Activated T-helper 2 cell treated with anti-CD3 and anti-CD28 coated beads, Interferon-gamma antibody, Interleukin-2, Interleukin-4, amounts not matched to agents 10 μg/mL and 5 μg/mL and 100 μg/mL, durations not matched to agents 14 hours and 24 hours and 36 hours (primary cell): ENCODE data around the gene HIVEP3. TPM values are rescaled to one million over a fixed set of nuclear protein-coding genes. Genes with fewer than 3 reads are reported as not detected.

ENCODE experiments used
- DNase-seq: peaks from one replicate; pipeline ENCODE4 v3.0.0; 2021; ENCODE audit warnings: low spot score
- H3K27ac Mint-ChIP-seq: one replicate; pipeline ENCODE4 v1.8.0; 2021; ENCODE audit warnings: mixed read lengths
- H3K27me3 Mint-ChIP-seq: one replicate; pipeline ENCODE4 v1.8.0; 2021; ENCODE audit warnings: low read depth, mixed read lengths
- H3K36me3 Mint-ChIP-seq: one replicate; pipeline ENCODE4 v1.8.0; 2021; ENCODE audit warnings: low read depth, mixed read lengths
- H3K4me1 Mint-ChIP-seq: one replicate; pipeline ENCODE4 v1.8.0; 2021; ENCODE audit warnings: low read depth, mixed read lengths
- H3K4me3 Mint-ChIP-seq: one replicate; pipeline ENCODE4 v1.8.0; 2021; ENCODE audit warnings: low read depth, mild to moderate bottlenecking, moderate library complexity, mixed read lengths
- H3K9me3 Mint-ChIP-seq: one replicate; pipeline ENCODE4 v1.8.0; 2021; ENCODE audit warnings: mixed read lengths
- intact Hi-C: fragments of 100-400 bp; cut with micrococcal nuclease; formaldehyde crosslinking; loops from one replicate; pipeline ENCODE4 v1.15.1; 2023
- total RNA-seq: library from RNA; stranded (reverse); gene quantifications from 2 replicates; pipeline ENCODE4 v1.2.3, GENCODE V29; 2022

The HIVEP3 gene
- total RNA-seq, 1 donor from 2014 or later = 33.7 TPM

GRCh38 chr1:41739061-41739955 lies 179.4 kb downstream of the HIVEP3 start:
- peaks cover 88% of the 10 kb centered on the region for H3K4me1 Mint-ChIP-seq
- peak overlapping the region; percentile 95 for H3K27ac Mint-ChIP-seq
- H3K4me3 Mint-ChIP-seq = peak overlapping the region; percentile 64
- peak; percentile 63 for DNase-seq
- no peaks in the 10 kb centered on the region for H3K9me3 Mint-ChIP-seq
- intact Hi-C loops = loop anchor here (1.0 to 2.0 kb wide), 5 partner anchors 11 to 98 kb away; no protein-coding TSS in a partner anchor
- H3K36me3 Mint-ChIP-seq = no peaks in the 10 kb centered on the region
- no peaks in the 10 kb centered on the region for H3K27me3 Mint-ChIP-seq

DNA sequence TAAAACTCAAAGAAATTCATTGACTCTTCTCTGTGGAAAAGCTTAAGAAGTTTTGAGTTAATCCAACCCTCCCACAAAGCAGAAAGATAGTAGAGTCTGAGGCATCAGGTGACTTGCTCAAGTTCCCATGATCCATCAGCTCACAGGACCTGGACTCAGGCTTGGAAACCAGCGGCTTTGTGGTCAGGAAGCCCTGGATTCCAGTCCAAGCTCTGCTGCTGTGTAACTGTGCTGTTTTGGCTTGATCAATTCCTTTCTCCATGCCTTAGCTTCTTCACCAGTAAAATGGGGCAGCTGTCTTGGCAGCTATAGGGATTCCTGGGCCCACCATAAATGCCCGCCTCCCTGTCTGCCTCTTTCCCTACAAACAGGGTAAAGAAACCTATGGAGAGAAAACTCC lies 180.2 kb downstream of the HIVEP3 start:
- Mint-ChIP-seq H3K4me3 (peak overlapping the region; percentile 64), H3K36me3 (no peaks in the 10 kb centered on the region), H3K27me3 (no peaks in the 10 kb centered on the region), H3K4me1 (peaks cover 81% of the 10 kb centered on the region), H3K9me3 (no peaks in the 10 kb centered on the region), H3K27ac (peak overlapping the region; percentile 95)
- no peak for DNase-seq
- intact Hi-C loops = loop anchor here (2.0 kb wide), 3 partner anchors 68 to 78 kb away; no protein-coding TSS in a partner anchor

GRCh38 chr1:41738006-41738405 lies 180.7 kb downstream of the HIVEP3 start:
- no peak overlapping the region for H3K4me3 Mint-ChIP-seq
- H3K36me3 Mint-ChIP-seq = no peaks in the 10 kb centered on the region
- intact Hi-C loops = loop anchor here (2.0 kb wide), 3 partner anchors 67 to 77 kb away; no protein-coding TSS in a partner anchor
- no peaks in the 10 kb centered on the region for H3K27me3 Mint-ChIP-seq
- H3K9me3 Mint-ChIP-seq = no peaks in the 10 kb centered on the region
- H3K27ac Mint-ChIP-seq = peak overlapping the region; percentile 95
- H3K4me1 Mint-ChIP-seq = peaks cover 76% of the 10 kb centered on the region
- DNase-seq = no peak

DNA sequence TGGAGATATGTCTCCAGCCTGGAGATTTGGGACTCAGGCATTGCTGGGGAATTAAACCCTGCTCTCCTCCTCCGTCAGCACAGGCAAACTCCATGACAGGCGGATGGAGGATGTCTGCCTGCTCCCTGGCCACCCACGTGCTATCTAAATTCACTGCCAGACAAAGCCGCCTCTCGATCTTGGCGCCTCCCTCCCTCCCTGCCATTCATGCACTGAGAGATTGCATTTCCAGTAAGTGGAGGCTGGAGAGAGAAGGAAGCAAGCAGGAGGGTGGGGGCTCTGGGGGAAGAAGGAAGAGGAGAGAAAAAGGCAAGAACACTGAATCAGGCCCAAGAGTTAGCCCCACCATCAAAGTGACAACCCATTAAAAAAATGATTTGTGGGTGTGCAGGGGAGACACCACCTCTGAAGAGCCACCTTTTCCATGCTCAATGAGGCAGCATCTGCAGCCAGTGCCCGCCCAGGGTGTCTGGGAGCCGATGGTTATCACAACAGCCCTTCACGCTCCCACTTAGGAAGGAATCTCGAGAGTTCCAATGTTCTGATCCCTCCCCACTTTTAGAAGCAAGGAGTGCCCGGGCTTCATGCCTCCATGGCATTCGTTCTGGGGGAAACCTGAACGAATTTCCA lies 183.0 kb downstream of the HIVEP3 start:
- Mint-ChIP-seq H3K4me1 (peaks cover 57% of the 10 kb centered on the region), H3K27me3 (no peaks in the 10 kb centered on the region), H3K27ac (no peak overlapping the region), H3K36me3 (no peaks in the 10 kb centered on the region), H3K4me3 (no peak overlapping the region), H3K9me3 (no peaks in the 10 kb centered on the region)
- no peak for DNase-seq
- intact Hi-C loops = no loop called here

GRCh38 chr1:41735139-41735538 lies 183.6 kb downstream of the HIVEP3 start:
- no peak overlapping the region for H3K27ac Mint-ChIP-seq
- peaks cover 51% of the 10 kb centered on the region for H3K4me1 Mint-ChIP-seq
- intact Hi-C loops = no loop called here

GRCh38 chr1:41734201-41734970 lies 184.3 kb downstream of the HIVEP3 start:
- Mint-ChIP-seq H3K27me3 (no peaks in the 10 kb centered on the region), H3K4me1 (peaks cover 49% of the 10 kb centered on the region), H3K4me3 (no peak overlapping the region), H3K36me3 (no peaks in the 10 kb centered on the region), H3K27ac (no peak overlapping the region), H3K9me3 (no peaks in the 10 kb centered on the region)
- DNase-seq = no peak
- intact Hi-C loops = no loop called here

More at GRCh38 chr1:41735139-41735538, 183.6 kb downstream of the HIVEP3 start:
- Mint-ChIP-seq H3K4me3 (no peak overlapping the region), H3K9me3 (no peaks in the 10 kb centered on the region), H3K36me3 (no peaks in the 10 kb centered on the region), H3K27me3 (no peaks in the 10 kb centered on the region)
- no peak for DNase-seq

GRCh38 chr1:41733725-41734124 lies 185.0 kb downstream of the HIVEP3 start:
- H3K9me3 Mint-ChIP-seq = no peaks in the 10 kb centered on the region
- H3K36me3 Mint-ChIP-seq = no peaks in the 10 kb centered on the region
- H3K27me3 Mint-ChIP-seq = no peaks in the 10 kb centered on the region
- no peak overlapping the region for H3K4me3 Mint-ChIP-seq
- H3K27ac Mint-ChIP-seq = no peak overlapping the region
- no peak for DNase-seq
- H3K4me1 Mint-ChIP-seq = peaks cover 50% of the 10 kb centered on the region
- intact Hi-C loops = no loop called here

GRCh38 chr1:41733021-41733420 lies 185.7 kb downstream of the HIVEP3 start:
- Mint-ChIP-seq H3K27me3 (no peaks in the 10 kb centered on the region), H3K4me3 (no peak overlapping the region), H3K27ac (no peak overlapping the region), H3K9me3 (no peaks in the 10 kb centered on the region), H3K36me3 (no peaks in the 10 kb centered on the region), H3K4me1 (peaks cover 52% of the 10 kb centered on the region)
- no peak for DNase-seq
- intact Hi-C loops = no loop called here

DNA sequence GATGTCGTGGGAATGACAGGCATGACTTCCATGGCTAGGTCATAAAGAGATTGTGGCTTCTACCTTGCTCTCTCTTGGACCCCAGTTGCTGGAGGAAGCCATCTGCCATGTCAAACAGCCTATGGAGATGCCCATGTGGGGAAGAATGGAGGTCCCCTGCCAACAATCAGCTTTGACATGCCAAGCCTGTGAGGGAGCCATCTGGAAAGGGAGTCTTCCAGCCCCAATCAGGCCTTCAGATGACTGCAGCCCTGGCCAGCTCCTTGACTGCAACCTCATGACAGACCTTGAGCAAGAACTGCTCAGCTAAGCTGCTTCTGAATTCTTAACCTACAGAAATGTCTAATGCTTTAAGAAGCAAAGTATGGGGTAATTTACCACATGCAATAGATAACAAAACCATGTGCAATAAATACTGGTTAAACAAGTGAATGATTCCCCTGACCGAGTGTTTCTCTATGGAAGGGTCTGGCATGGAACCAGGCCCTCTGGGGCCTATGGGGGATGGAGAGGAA lies 187.1 kb downstream of the HIVEP3 start:
- Mint-ChIP-seq H3K36me3 (no peaks in the 10 kb centered on the region), H3K9me3 (no peaks in the 10 kb centered on the region), H3K4me1 (peaks cover 54% of the 10 kb centered on the region), H3K27me3 (no peaks in the 10 kb centered on the region), H3K4me3 (no peak overlapping the region), H3K27ac (no peak overlapping the region)
- DNase-seq = no peak
- intact Hi-C loops = no loop called here

DNA sequence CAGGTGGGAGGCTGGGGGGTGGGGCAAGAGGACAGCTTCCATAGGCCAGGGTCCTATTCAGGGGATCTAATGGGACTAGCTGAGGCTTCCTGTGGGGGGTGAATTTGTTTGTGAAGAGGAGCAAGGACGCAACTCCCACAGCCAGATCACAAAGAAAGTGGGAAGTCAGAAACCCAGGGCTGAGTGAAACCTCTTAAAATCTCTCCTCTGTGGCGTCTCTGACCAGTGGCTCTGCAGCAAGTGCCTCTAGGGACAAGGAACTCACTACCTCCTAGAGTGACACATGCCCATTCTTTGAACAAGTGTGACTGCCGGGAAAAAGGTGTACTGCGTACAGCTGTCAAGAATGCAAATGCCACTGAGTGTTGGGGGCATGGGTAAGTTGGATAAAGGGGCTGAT lies 187.9 kb downstream of the HIVEP3 start:
- no peak overlapping the region for H3K27ac Mint-ChIP-seq
- peaks cover 57% of the 10 kb centered on the region for H3K4me1 Mint-ChIP-seq
- no peak for DNase-seq
- intact Hi-C loops = no loop called here
- H3K9me3 Mint-ChIP-seq = no peaks in the 10 kb centered on the region
- H3K27me3 Mint-ChIP-seq = no peaks in the 10 kb centered on the region
- no peaks in the 10 kb centered on the region for H3K36me3 Mint-ChIP-seq
- no peak overlapping the region for H3K4me3 Mint-ChIP-seq

DNA sequence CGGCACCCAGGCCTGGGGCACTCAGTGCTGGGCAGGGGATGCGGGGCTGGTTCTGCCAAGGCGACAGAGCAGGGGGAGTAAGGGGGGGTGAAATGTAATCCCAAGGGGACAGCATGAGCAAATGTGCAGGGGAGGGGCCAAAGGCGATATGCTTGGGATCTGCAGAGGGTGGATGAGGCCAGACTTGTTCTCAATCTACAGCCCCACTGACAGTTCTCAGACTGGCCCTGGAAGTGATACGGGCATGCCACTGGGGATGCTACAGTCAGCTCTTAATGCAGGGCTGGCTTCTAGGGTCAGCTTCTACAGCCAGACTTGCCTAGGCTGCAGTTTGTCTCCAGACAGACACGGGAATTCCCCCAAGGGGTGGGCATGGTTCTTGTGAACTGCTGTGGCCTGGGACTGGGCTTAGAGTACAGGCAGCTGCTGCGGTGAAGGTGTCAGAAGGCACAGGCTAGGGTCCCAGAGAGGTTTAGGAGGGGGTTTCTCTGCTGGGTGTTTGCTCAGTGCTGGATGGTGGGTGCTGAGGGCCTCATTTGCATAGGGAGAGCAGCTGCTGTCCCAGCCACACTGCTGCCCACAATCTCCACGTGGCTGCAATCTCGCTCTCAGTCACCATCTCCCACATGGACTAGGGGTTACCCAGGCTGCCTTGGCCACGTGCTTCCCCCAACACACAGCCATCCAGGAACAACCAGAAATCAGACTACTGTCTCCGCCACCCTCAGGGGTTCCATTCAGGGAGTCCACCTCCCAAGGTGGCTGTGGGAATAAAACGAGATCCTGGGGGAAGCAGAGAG lies 190.1 kb downstream of the HIVEP3 start:
- peak overlapping the region; percentile 67 for H3K27ac Mint-ChIP-seq

GRCh38 chr1:41727749-41728115 lies 191.0 kb downstream of the HIVEP3 start:
- H3K4me3 Mint-ChIP-seq = no peak overlapping the region
- H3K9me3 Mint-ChIP-seq = no peaks in the 10 kb centered on the region
- peaks cover 47% of the 10 kb centered on the region for H3K4me1 Mint-ChIP-seq
- DNase-seq = no peak
- no peak overlapping the region for H3K27ac Mint-ChIP-seq
- H3K27me3 Mint-ChIP-seq = no peaks in the 10 kb centered on the region
- intact Hi-C loops = loop anchor here (1.0 to 5.0 kb wide), 4 partner anchors 12 to 155 kb away; no protein-coding TSS in a partner anchor
- H3K36me3 Mint-ChIP-seq = no peaks in the 10 kb centered on the region

More for the DNA sequence above, 190.1 kb downstream of the HIVEP3 start:
- DNase-seq = peak; percentile 20
- H3K36me3 Mint-ChIP-seq = no peaks in the 10 kb centered on the region
- H3K4me3 Mint-ChIP-seq = no peak overlapping the region
- H3K27me3 Mint-ChIP-seq = no peaks in the 10 kb centered on the region
- H3K4me1 Mint-ChIP-seq = peaks cover 43% of the 10 kb centered on the region
- intact Hi-C loops = loop anchor here (1.0 to 5.0 kb wide), 4 partner anchors 11 to 156 kb away; no protein-coding TSS in a partner anchor
- H3K9me3 Mint-ChIP-seq = no peaks in the 10 kb centered on the region
